ENCODE measurements around the gene ENDOD1.
"Not testable (repeated sequence)": the region's sequence is repeated elsewhere in the genome, so short reads cannot be mapped to it uniquely, and the experiment has no call there.

Gene ENDOD1

GRCh38 chr11:95123556-95123955 lies 33.9 kb downstream of the ENDOD1 start:
- Histone ChIP-seq H3K4me1 (ENCODE audit: control extremely low read depth in 1 of 4, control insufficient read depth in 4 of 4, insufficient read depth in 4 of 4, low read length in 3 of 4) (no peaks in the 10 kb centered on the region), H3K27ac (ENCODE audit: insufficient read depth in 1 of 2, low read depth in 1 of 2, low read length in 2 of 2, poor library complexity in 1 of 2, severe bottlenecking in 2 of 2) (no peak overlapping the region), H3K4me3 (ENCODE audit: control insufficient read depth in 1 of 7, extremely low read depth in 1 of 7, insufficient read depth in 4 of 7, low read depth in 2 of 7, low read length in 6 of 7) (no peak overlapping the region), H3K36me3 (ENCODE audit: control insufficient read depth in 4 of 4, insufficient read depth in 4 of 4, low read length in 3 of 4) (peaks cover 0 to 6% (median under 1%) of the 10 kb centered on the region in 4 experiments), H3K9me3 (ENCODE audit: control extremely low read depth in 1 of 5, control insufficient read depth in 4 of 5, insufficient read depth in 2 of 5, low read depth in 1 of 5, low read length in 4 of 5) (peaks cover 0 to under 1% (median 0%) of the 10 kb centered on the region in 5 experiments), H3K27me3 (replicated peaks in 2 of 5; ENCODE audit: control insufficient read depth in 4 of 5, insufficient read depth in 5 of 5, low read length in 4 of 5) (no peaks in the 10 kb centered on the region)
- ChIA-PET POLR2A (no interaction called here), CTCF (no interaction called here)
- no CpG with 5 or more reads among the region's 3 CpGs for WGBS (ENCODE audit: insufficient coverage)
- DNase-seq: no peak

- POLR2A ChIA-PET: no interaction called here
Observed at GRCh38 chr11:95128602-95129001, 39.0 kb downstream of the ENDOD1 start.

GRCh38 chr11:95132956-95133355 lies 43.3 kb downstream of the ENDOD1 start:
- Histone ChIP-seq H3K27ac (ENCODE audit: insufficient read depth in 1 of 2, low read depth in 1 of 2, low read length in 2 of 2, poor library complexity in 1 of 2, severe bottlenecking in 2 of 2) (no peak overlapping the region), H3K9me3 (ENCODE audit: control extremely low read depth in 1 of 5, control insufficient read depth in 4 of 5, insufficient read depth in 2 of 5, low read depth in 1 of 5, low read length in 4 of 5) (no peaks in the 10 kb centered on the region), H3K36me3 (ENCODE audit: control insufficient read depth in 4 of 4, insufficient read depth in 4 of 4, low read length in 3 of 4) (peaks cover 0 to 13% (median 5%) of the 10 kb centered on the region in 4 experiments), H3K4me3 (ENCODE audit: control insufficient read depth in 1 of 7, extremely low read depth in 1 of 7, insufficient read depth in 4 of 7, low read depth in 2 of 7, low read length in 6 of 7) (no peak overlapping the region), H3K4me1 (ENCODE audit: control extremely low read depth in 1 of 4, control insufficient read depth in 4 of 4, insufficient read depth in 4 of 4, low read length in 3 of 4) (no peaks in the 10 kb centered on the region), H3K27me3 (replicated peaks in 2 of 5; ENCODE audit: control insufficient read depth in 4 of 5, insufficient read depth in 5 of 5, low read length in 4 of 5) (no peaks in the 10 kb centered on the region)
- peak in 2 of 3 donors; percentile 56 to 58 for DNase-seq
- ChIA-PET POLR2A (no interaction called here), CTCF (interaction anchor here (1.1 kb wide), 1 partner anchor 10 kb away, joined by 5 read pairs; no protein-coding TSS in a partner anchor)
- WGBS (ENCODE audit: insufficient coverage): 29% methylated on average over 1 of the region's 2 CpGs

More at GRCh38 chr11:95128602-95129001, 39.0 kb downstream of the ENDOD1 start:
- no peak overlapping the region for H3K4me3 ChIP-seq (ENCODE audit: control insufficient read depth in 1 of 7, extremely low read depth in 1 of 7, insufficient read depth in 4 of 7, low read depth in 2 of 7, low read length in 6 of 7)
- H3K4me1 ChIP-seq (ENCODE audit: control extremely low read depth in 1 of 4, control insufficient read depth in 4 of 4, insufficient read depth in 4 of 4, low read length in 3 of 4): no peaks in the 10 kb centered on the region
- H3K27me3 ChIP-seq (replicated peaks in 2 of 5; ENCODE audit: control insufficient read depth in 4 of 5, insufficient read depth in 5 of 5, low read length in 4 of 5): no peaks in the 10 kb centered on the region
- peaks cover 0 to 13% (median 5%) of the 10 kb centered on the region in 4 experiments for H3K36me3 ChIP-seq (ENCODE audit: control insufficient read depth in 4 of 4, insufficient read depth in 4 of 4, low read length in 3 of 4)
- WGBS (ENCODE audit: insufficient coverage): 100% methylated on average over 2 of the region's 3 CpGs
- no peaks in the 10 kb centered on the region for H3K9me3 ChIP-seq (ENCODE audit: control extremely low read depth in 1 of 5, control insufficient read depth in 4 of 5, insufficient read depth in 2 of 5, low read depth in 1 of 5, low read length in 4 of 5)
- no peak overlapping the region for H3K27ac ChIP-seq (ENCODE audit: insufficient read depth in 1 of 2, low read depth in 1 of 2, low read length in 2 of 2, poor library complexity in 1 of 2, severe bottlenecking in 2 of 2)
- no peak for DNase-seq
- CTCF ChIA-PET: interaction anchor here (0.8 kb wide), 2 partner anchors 9 to 12 kb away, joined by 3 read pairs; no protein-coding TSS in a partner anchor

- Histone ChIP-seq H3K4me1 (ENCODE audit: control extremely low read depth in 1 of 4, control insufficient read depth in 4 of 4, insufficient read depth in 4 of 4, low read length in 3 of 4) (no peaks in the 10 kb centered on the region), H3K36me3 (ENCODE audit: control insufficient read depth in 4 of 4, insufficient read depth in 4 of 4, low read length in 3 of 4) (peaks cover 0 to 3% (median 0%) of the 10 kb centered on the region in 4 experiments), H3K4me3 (ENCODE audit: control insufficient read depth in 1 of 7, extremely low read depth in 1 of 7, insufficient read depth in 4 of 7, low read depth in 2 of 7, low read length in 6 of 7) (no peak overlapping the region), H3K27ac (ENCODE audit: insufficient read depth in 1 of 2, low read depth in 1 of 2, low read length in 2 of 2, poor library complexity in 1 of 2, severe bottlenecking in 2 of 2) (no peak overlapping the region), H3K9me3 (ENCODE audit: control extremely low read depth in 1 of 5, control insufficient read depth in 4 of 5, insufficient read depth in 2 of 5, low read depth in 1 of 5, low read length in 4 of 5) (no peaks in the 10 kb centered on the region), H3K27me3 (replicated peaks in 2 of 5; ENCODE audit: control insufficient read depth in 4 of 5, insufficient read depth in 5 of 5, low read length in 4 of 5) (no peaks in the 10 kb centered on the region)
- ChIA-PET CTCF (no interaction called here), POLR2A (no interaction called here)
- no peak for DNase-seq
- WGBS (ENCODE audit: insufficient coverage): 89% methylated on average over 4 of the region's 5 CpGs
Observed at GRCh38 chr11:95134491-95134890, 44.8 kb downstream of the ENDOD1 start.

GRCh38 chr11:95135155-95135554 lies 45.5 kb downstream of the ENDOD1 start:
- Histone ChIP-seq H3K4me1 (ENCODE audit: control extremely low read depth in 1 of 4, control insufficient read depth in 4 of 4, insufficient read depth in 4 of 4, low read length in 3 of 4) (no peaks in the 10 kb centered on the region), H3K27ac (ENCODE audit: insufficient read depth in 1 of 2, low read depth in 1 of 2, low read length in 2 of 2, poor library complexity in 1 of 2, severe bottlenecking in 2 of 2) (no peak overlapping the region), H3K27me3 (replicated peaks in 2 of 5; ENCODE audit: control insufficient read depth in 4 of 5, insufficient read depth in 5 of 5, low read length in 4 of 5) (no peaks in the 10 kb centered on the region), H3K36me3 (ENCODE audit: control insufficient read depth in 4 of 4, insufficient read depth in 4 of 4, low read length in 3 of 4) (peaks cover 0 to 3% (median 0%) of the 10 kb centered on the region in 4 experiments), H3K4me3 (ENCODE audit: control insufficient read depth in 1 of 7, extremely low read depth in 1 of 7, insufficient read depth in 4 of 7, low read depth in 2 of 7, low read length in 6 of 7) (no peak overlapping the region), H3K9me3 (ENCODE audit: control extremely low read depth in 1 of 5, control insufficient read depth in 4 of 5, insufficient read depth in 2 of 5, low read depth in 1 of 5, low read length in 4 of 5) (no peaks in the 10 kb centered on the region)
- ChIA-PET CTCF (interaction anchor here (1.4 to 20.7 kb wide), 3 partner anchors 39 to 119 kb away, joined by 3 to 275 read pairs (median 4); partner anchors contain the start of gene SRSF8), POLR2A (no interaction called here)
- WGBS (ENCODE audit: insufficient coverage): 100% methylated on average over 1 of the region's 6 CpGs
- DNase-seq: no peak

GRCh38 chr11:95135880-95136279 lies 46.2 kb downstream of the ENDOD1 start:
- H3K9me3 ChIP-seq (ENCODE audit: control extremely low read depth in 1 of 5, control insufficient read depth in 4 of 5, insufficient read depth in 2 of 5, low read depth in 1 of 5, low read length in 4 of 5): no peaks in the 10 kb centered on the region
- H3K4me1 ChIP-seq (ENCODE audit: control extremely low read depth in 1 of 4, control insufficient read depth in 4 of 4, insufficient read depth in 4 of 4, low read length in 3 of 4): no peaks in the 10 kb centered on the region
- H3K4me3 ChIP-seq (ENCODE audit: control insufficient read depth in 1 of 7, extremely low read depth in 1 of 7, insufficient read depth in 4 of 7, low read depth in 2 of 7, low read length in 6 of 7): no peak overlapping the region
- H3K27me3 ChIP-seq (replicated peaks in 2 of 5; ENCODE audit: control insufficient read depth in 4 of 5, insufficient read depth in 5 of 5, low read length in 4 of 5): no peaks in the 10 kb centered on the region
- 100% methylated on average over 2 of the region's 2 CpGs for WGBS (ENCODE audit: insufficient coverage)
- POLR2A ChIA-PET: no interaction called here
- CTCF ChIA-PET: interaction anchor here (0.8 to 20.7 kb wide), 6 partner anchors 11 to 119 kb away, joined by 3 to 275 read pairs (median 3); partner anchors contain the start of gene SRSF8
- no peak for DNase-seq
- peaks cover 0 to 3% (median 0%) of the 10 kb centered on the region in 4 experiments for H3K36me3 ChIP-seq (ENCODE audit: control insufficient read depth in 4 of 4, insufficient read depth in 4 of 4, low read length in 3 of 4)
- H3K27ac ChIP-seq (ENCODE audit: insufficient read depth in 1 of 2, low read depth in 1 of 2, low read length in 2 of 2, poor library complexity in 1 of 2, severe bottlenecking in 2 of 2): no peak overlapping the region

GRCh38 chr11:95136747-95137146 lies 47.1 kb downstream of the ENDOD1 start:
- POLR2A ChIA-PET; H3K4me1 ChIP-seq (ENCODE audit: control extremely low read depth in 1 of 4, control insufficient read depth in 4 of 4, insufficient read depth in 4 of 4, low read length in 3 of 4); DNase-seq; H3K9me3 ChIP-seq (ENCODE audit: control extremely low read depth in 1 of 5, control insufficient read depth in 4 of 5, insufficient read depth in 2 of 5, low read depth in 1 of 5, low read length in 4 of 5); H3K36me3 ChIP-seq (ENCODE audit: control insufficient read depth in 4 of 4, insufficient read depth in 4 of 4, low read length in 3 of 4); H3K27ac ChIP-seq (ENCODE audit: insufficient read depth in 1 of 2, low read depth in 1 of 2, low read length in 2 of 2, poor library complexity in 1 of 2, severe bottlenecking in 2 of 2); H3K27me3 ChIP-seq (replicated peaks in 2 of 5; ENCODE audit: control insufficient read depth in 4 of 5, insufficient read depth in 5 of 5, low read length in 4 of 5); H3K4me3 ChIP-seq (ENCODE audit: control insufficient read depth in 1 of 7, extremely low read depth in 1 of 7, insufficient read depth in 4 of 7, low read depth in 2 of 7, low read length in 6 of 7): not testable (repeated sequence)
- CTCF ChIA-PET: interaction anchor here (1.0 to 20.7 kb wide), 8 partner anchors 8 to 120 kb away, joined by 3 to 275 read pairs (median 5); partner anchors contain the start of gene SRSF8
- no CpG with 5 or more reads among the region's 4 CpGs for WGBS (ENCODE audit: insufficient coverage)
